ENCODE data around the gene FER.
"Not testable (repeated sequence)": the region's sequence is repeated elsewhere in the genome, so short reads cannot be mapped to it uniquely, and the experiment has no call there.

FER gene

DNA sequence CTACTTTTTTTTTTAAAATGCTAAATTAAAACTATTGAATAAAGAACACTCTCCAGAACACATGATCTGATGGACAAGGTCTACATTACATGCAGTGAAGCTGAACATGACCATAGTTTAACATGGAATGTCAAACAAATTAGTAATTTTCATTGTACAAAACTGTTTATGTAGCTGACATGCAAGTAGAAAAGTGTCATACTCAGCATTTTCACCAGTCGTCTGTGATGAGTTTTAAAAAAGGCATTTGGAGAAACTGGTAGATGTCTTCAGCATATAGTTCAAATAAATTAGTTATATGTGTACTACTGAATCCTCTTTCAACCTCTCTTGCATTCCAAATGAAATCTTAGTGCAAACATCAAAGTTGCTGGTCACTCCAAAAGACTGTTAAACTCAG is 301.9 kb downstream of the FER start:
- TF ChIP-seq OVOL3 (tag by site-specific recombination; IDR thresholded peaks at IDR 0.05) (no peak), MZF1 (tag by site-specific recombination; IDR thresholded peaks at IDR 0.05; ENCODE audit: borderline replicate concordance) (no peak), ZNF26 (tag by site-specific recombination; IDR thresholded peaks at IDR 0.05) (no peak), ZBTB21 (tag by site-specific recombination; IDR thresholded peaks at IDR 0.05) (no peak)
- H3K4me3 ChIP-seq (ENCODE audit: low read depth, low read length): no peak overlapping the region
- no peaks in the 10 kb centered on the region for H3K36me3 ChIP-seq (ENCODE audit: control insufficient read depth in 2 of 2, insufficient read depth in 1 of 2, low read length in 2 of 2)
- no peaks in the 10 kb centered on the region for H3K4me1 ChIP-seq (ENCODE audit: control insufficient read depth, insufficient read depth, low read length)
- POLR2A ChIA-PET: no interaction called here
- H3K27ac ChIP-seq (ENCODE audit: extremely low read depth, low read depth, low read length): no peak overlapping the region
- no peaks in the 10 kb centered on the region for H3K9me3 ChIP-seq (ENCODE audit: control insufficient read depth, insufficient read depth, low read depth, low read length)
- CTCF ChIA-PET: interaction anchor here (0.7 kb wide), 1 partner anchor 1670 kb away, joined by 8 read pairs; no protein-coding TSS in a partner anchor

DNA sequence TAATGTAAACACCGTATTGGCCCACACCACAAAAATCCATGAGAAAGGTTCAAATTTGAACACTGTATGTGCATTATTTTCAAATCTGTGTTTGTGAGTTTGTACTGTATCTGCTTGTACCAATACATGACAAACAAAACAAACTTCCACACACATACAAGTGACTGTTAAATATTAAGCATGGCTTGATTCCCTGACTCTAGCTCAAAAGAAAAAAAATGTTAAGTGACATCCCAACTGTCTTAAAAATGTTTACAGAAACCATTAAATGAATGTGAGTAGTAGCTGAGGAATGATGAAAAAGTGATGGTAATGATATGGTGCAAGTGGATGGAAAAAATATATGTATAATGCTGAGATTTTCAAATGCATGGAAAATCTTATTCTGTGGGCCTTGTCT is 302.6 kb downstream of the FER start:
- H3K4me3 ChIP-seq (ENCODE audit: low read depth, low read length); H3K27ac ChIP-seq (ENCODE audit: extremely low read depth, low read depth, low read length); POLR2A ChIA-PET; H3K9me3 ChIP-seq (ENCODE audit: control insufficient read depth, insufficient read depth, low read depth, low read length); H3K4me1 ChIP-seq (ENCODE audit: control insufficient read depth, insufficient read depth, low read length); H3K36me3 ChIP-seq (ENCODE audit: control insufficient read depth in 2 of 2, insufficient read depth in 1 of 2, low read length in 2 of 2); CTCF ChIA-PET: not testable (repeated sequence)

- POLR2A ChIA-PET; H3K4me3 ChIP-seq (ENCODE audit: low read depth, low read length); H3K36me3 ChIP-seq (ENCODE audit: control insufficient read depth in 2 of 2, insufficient read depth in 1 of 2, low read length in 2 of 2); H3K4me1 ChIP-seq (ENCODE audit: control insufficient read depth, insufficient read depth, low read length); CTCF ChIA-PET; H3K9me3 ChIP-seq (ENCODE audit: control insufficient read depth, insufficient read depth, low read depth, low read length); H3K27ac ChIP-seq (ENCODE audit: extremely low read depth, low read depth, low read length): not testable (repeated sequence)
Observed at GRCh38 chr5:109052216-109052615, 304.5 kb downstream of the FER start.

GRCh38 chr5:109053995-109054417 is 306.3 kb downstream of the FER start:
- CTCF ChIA-PET: no interaction called here
- H3K4me3 ChIP-seq (ENCODE audit: low read depth, low read length): no peak overlapping the region
- H3K27ac ChIP-seq (ENCODE audit: extremely low read depth, low read depth, low read length): no peak overlapping the region
- TF ChIP-seq ZBTB49 (tag by site-specific recombination; IDR thresholded peaks at IDR 0.05; ENCODE audit: low read depth) (no peak), PRDM2 (tag by site-specific recombination; IDR thresholded peaks at IDR 0.05; ENCODE audit: borderline replicate concordance) (no peak), ZNF280C (tag by site-specific recombination; IDR thresholded peaks at IDR 0.05) (no peak), ZNF26 (tag by site-specific recombination; IDR thresholded peaks at IDR 0.05) (no peak), ZBTB21 (tag by site-specific recombination; IDR thresholded peaks at IDR 0.05) (no peak), ZSCAN23 (tag by site-specific recombination; IDR thresholded peaks at IDR 0.05) (no peak), REST (tag by site-specific recombination; IDR thresholded peaks at IDR 0.05) (no peak)

More at GRCh38 chr5:109053995-109054417, 306.3 kb downstream of the FER start:
- H3K36me3 ChIP-seq (ENCODE audit: control insufficient read depth in 2 of 2, insufficient read depth in 1 of 2, low read length in 2 of 2): no peaks in the 10 kb centered on the region
- no peaks in the 10 kb centered on the region for H3K4me1 ChIP-seq (ENCODE audit: control insufficient read depth, insufficient read depth, low read length)
- POLR2A ChIA-PET: no interaction called here
- no peaks in the 10 kb centered on the region for H3K9me3 ChIP-seq (ENCODE audit: control insufficient read depth, insufficient read depth, low read depth, low read length)
